HEK293T (cell line): ENCODE measurements around the gene PDLIM1.

Experiments used
- NFRKB ChIP-seq: fragments of 450-650 bp; IDR thresholded peaks from 2 replicates; pipeline ENCODE4 v1.6.1; 2016; ENCODE audit warnings: mild to moderate bottlenecking, moderate library complexity
- SUZ12 ChIP-seq: fragments of 450-650 bp; IDR thresholded peaks from 2 replicates; pipeline ENCODE4 v1.6.1; 2016; ENCODE audit warnings: mild to moderate bottlenecking

DNA sequence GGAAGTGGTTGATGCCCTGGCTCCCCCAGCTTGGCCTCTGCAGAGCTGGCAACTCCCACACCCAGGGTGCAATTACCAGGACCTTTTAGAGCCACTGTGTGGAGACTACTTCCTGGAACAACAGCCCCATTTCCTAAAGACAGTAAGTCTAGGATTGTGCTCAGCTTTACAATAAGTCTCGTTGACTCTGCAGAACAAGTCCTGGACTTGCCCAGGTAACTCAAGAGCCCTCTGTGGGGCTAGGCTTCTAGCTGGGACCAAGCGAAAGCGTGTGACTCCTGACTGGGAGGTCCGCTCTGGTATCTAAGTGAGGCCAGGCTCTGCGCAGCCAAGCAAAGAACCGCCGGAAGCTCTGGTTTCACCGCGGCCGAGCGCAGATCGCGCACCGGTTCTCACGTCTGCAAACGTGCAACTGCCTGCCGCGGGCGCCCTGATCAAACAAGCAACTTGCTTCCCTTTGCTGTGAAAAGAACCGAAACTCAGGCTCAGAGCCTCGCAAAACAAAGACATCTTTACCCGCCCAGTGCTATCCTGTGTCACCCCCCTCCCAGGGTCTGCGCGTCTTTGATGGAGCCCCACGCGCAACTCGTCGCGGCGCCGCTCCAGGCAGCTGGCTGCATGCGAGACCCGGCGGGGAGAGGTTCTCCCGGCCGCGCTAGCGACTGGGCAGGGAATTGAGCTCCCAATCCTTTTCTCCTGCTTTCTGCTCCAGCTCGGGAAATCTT is 4.4 kb upstream of the PDLIM1 start:
- TF ChIP-seq SUZ12 (no peak), NFRKB (no peak)
